HUES6 (cell line): ENCODE measurements around the gene PSMB5.

ENCODE experiments used
- H3K27ac ChIP-seq: 2 replicates; pipeline ENCODE4 v1.7.0; 2013; ENCODE audit warnings: low read depth, mild to moderate bottlenecking, low read length, inconsistent platforms
- H3K27me3 ChIP-seq: 2 replicates; pipeline ENCODE4 v1.6.1; 2013; ENCODE audit warnings: low read length; ENCODE audit not compliant: control insufficient read depth, insufficient read depth
- H3K36me3 ChIP-seq: 2 replicates; pipeline ENCODE4 v1.6.1; 2013; ENCODE audit warnings: low read length; ENCODE audit not compliant: control insufficient read depth, insufficient read depth
- H3K4me1 ChIP-seq: 2 replicates; pipeline ENCODE4 v1.6.1; 2013; ENCODE audit warnings: low read length; ENCODE audit not compliant: control insufficient read depth, insufficient read depth
- H3K4me3 ChIP-seq: 2 replicates; pipeline ENCODE4 v1.5.1; 2013; ENCODE audit warnings: low read depth, low read length
- H3K9ac ChIP-seq: one replicate; pipeline ENCODE4 v1.6.1; 2013; ENCODE audit warnings: mild to moderate bottlenecking, low read length
- H3K9me3 ChIP-seq: 2 replicates; pipeline ENCODE4 v1.6.1; 2013; ENCODE audit warnings: low read depth, low read length; ENCODE audit not compliant: control insufficient read depth, insufficient read depth

PSMB5 gene

DNA sequence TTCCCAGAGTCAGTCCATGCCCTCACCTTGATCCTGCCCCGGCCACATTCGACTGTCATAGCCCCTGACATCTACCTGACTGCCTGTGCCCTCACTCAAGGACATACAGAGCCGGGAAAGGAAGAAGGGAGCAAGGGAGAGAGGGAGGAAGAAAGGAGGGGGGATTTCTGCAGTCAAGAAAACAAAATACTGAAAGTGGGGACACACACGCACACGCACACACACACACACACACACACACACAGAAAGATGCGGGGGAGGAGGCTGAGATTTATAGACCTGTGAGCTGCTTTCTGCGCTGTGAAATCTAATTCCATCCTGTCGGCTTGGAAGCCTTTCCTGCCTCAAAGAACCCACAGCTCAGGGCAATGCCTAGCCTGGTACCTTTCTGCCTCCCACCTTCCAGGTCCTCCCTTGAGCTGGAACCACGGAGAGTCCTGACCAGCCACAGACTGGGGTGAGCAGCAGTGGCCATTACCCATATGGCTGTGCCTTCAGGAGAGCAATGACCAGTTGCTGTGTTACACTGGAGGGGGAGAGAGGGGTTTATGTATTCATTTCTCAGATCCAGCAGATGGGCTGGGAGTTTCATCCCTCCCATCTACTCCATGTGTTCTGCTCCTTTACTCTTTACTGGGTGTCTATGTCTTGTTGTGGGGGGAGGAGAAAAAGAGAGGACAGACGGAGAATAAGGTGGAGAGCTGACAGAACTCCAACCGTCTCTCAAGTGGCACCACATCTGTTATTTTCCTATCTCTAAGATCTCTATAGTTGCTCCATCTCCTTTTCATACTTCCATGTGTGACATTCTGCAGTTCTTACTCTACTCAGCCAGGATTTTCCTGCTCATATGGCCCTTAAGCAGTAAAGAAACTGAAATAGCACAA lies 37.7 kb downstream of the PSMB5 start:
- no peaks in the 10 kb centered on the region for H3K9me3 ChIP-seq
- H3K4me3 ChIP-seq: no peak overlapping the region
- no peaks in the 10 kb centered on the region for H3K27me3 ChIP-seq
- H3K27ac ChIP-seq: no peak overlapping the region
- H3K36me3 ChIP-seq: no peaks in the 10 kb centered on the region
- H3K9ac ChIP-seq: no peak overlapping the region
- H3K4me1 ChIP-seq: peaks cover 5% of the 10 kb centered on the region; the same call in 1 of the 2 replicates

DNA sequence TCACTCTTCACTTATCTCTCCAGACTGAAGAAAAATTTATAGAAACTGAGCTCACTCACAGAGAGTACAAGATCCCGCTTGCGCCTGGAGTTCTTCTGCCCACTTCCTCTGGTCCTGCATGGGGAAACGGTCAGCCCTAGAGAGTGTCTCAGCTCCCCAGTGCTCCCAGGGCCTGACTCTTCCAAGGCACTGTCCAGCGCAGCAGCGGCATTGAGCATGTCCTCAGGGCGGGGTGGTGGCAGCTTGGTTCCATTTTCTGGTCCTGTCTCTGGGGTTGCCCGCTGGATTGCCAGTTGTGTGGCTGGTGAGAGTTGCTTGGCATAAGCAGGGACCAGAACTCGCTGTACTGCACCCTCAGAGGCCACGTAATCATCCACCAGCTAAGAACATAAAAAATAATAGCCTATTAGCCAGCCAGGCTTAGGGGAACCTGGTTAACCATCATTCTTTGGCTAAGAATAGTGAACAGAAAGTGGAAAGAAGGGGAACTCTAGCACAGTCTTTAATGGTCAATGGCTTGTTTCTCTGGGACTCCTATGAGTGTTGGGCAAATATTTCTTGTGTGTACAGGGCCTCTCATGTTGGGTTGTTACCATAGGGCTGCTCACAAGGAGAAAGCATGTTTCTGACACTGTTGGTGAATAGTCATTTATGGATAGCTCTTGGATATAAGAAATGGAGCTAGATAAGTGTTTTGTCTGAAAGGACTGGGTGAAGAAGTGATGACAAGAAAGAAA lies 38.6 kb downstream of the PSMB5 start:
- peaks cover 5% of the 10 kb centered on the region; the same call in 1 of the 2 replicates for H3K4me1 ChIP-seq
- no peak overlapping the region for H3K9ac ChIP-seq
- no peak overlapping the region for H3K4me3 ChIP-seq
- H3K36me3 ChIP-seq: no peaks in the 10 kb centered on the region
- H3K27ac ChIP-seq: no peak overlapping the region
- H3K9me3 ChIP-seq: no peaks in the 10 kb centered on the region
- no peaks in the 10 kb centered on the region for H3K27me3 ChIP-seq

DNA sequence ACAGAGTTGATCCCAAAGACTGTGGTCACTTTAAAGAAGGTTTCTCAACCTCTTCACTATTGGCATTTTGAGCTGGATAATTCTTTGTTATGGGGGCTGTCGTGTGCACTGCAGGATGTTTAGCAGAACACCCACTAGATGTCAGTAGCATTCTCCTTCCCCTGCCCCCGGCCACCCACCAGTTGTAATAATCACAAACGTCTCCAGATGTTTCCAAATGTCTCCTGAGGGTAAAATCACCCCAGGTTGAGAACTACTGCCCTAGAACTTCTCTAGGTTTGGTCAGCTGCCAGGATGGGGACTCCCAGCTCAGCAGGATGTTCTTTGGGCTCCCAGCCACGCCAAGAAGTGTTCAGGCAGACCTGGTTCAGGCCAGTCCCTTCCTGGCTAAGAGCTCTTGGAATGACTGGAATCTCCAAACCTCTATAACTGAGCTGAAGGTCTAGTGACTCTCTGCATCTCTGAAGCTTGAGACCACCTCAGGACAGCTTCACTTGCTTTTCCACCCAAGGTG lies 39.9 kb downstream of the PSMB5 start:
- no peak overlapping the region for H3K4me3 ChIP-seq
- no peaks in the 10 kb centered on the region for H3K36me3 ChIP-seq
- H3K4me1 ChIP-seq: peaks cover 5% of the 10 kb centered on the region; the same call in 1 of the 2 replicates
- no peaks in the 10 kb centered on the region for H3K27me3 ChIP-seq
- no peak overlapping the region for H3K9ac ChIP-seq
- no peak overlapping the region for H3K27ac ChIP-seq
- no peaks in the 10 kb centered on the region for H3K9me3 ChIP-seq

DNA sequence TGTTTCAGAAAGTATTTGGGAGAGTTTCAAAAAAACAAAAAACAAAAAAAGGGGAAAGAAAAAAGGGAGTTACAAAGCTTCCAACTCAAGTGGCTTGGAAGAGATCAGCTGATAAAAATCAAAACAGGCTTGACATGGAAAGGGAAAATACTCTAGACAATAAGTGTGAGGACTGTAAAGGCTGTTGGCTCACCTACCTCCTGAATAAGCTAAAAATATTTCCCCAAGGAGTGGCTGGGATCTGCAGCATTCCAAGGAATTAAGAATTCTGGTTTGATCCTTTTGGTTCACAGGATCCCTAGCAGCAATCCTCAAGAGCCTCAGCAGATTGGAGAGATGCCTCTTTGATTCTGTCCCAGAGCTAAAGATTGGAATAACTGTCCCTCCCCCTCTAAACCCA lies 41.2 kb downstream of the PSMB5 start:
- peaks cover 5% of the 10 kb centered on the region; the same call in 1 of the 2 replicates for H3K4me1 ChIP-seq

DNA sequence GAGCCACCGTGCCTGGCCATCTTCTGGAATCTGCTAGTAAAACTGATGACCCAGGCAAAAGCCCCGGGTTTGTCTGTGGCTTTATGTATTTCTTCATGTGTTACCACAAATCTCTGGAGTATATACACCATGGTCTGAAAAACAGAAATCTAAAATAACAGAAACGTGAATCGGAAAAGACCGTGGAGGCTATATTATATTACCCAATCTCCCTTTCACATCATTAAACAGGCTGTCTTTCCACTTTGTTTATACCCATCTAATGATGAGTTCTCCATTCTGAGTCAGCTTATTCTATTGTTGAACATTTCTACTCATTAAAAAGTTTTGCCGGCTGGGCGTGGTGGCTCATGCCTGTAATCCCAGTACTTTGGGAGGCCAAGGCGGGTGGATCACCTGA lies 42.8 kb downstream of the PSMB5 start:
- Histone ChIP-seq H3K4me1 (peaks cover 5% of the 10 kb centered on the region; the same call in 1 of the 2 replicates), H3K36me3 (no peaks in the 10 kb centered on the region), H3K4me3 (no peak overlapping the region), H3K9ac (no peak overlapping the region), H3K27me3 (no peaks in the 10 kb centered on the region), H3K9me3 (no peaks in the 10 kb centered on the region), H3K27ac (no peak overlapping the region)

More for the DNA sequence above, 41.2 kb downstream of the PSMB5 start:
- no peaks in the 10 kb centered on the region for H3K27me3 ChIP-seq
- H3K4me3 ChIP-seq: no peak overlapping the region
- H3K27ac ChIP-seq: no peak overlapping the region
- no peaks in the 10 kb centered on the region for H3K9me3 ChIP-seq
- H3K9ac ChIP-seq: no peak overlapping the region
- no peaks in the 10 kb centered on the region for H3K36me3 ChIP-seq

DNA sequence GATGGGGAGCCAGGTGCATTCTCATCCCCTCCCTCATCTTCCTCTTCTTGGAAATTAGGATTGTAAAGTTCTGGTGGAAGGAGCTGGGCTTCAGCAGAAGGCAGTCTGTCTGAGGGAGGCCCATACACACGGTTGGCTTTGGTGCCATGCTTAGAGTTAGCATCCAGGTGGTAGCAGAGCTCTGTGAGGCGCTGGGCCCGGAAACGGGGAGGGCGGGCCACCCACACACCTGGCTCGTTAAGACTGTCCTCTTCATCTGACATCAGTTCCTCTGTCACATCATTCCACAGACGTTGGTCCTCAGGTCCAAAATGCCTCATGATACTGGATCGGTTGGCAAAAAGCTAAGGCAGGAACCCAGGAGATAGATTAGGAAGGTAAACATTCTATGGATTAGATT lies 47.4 kb downstream of the PSMB5 start:
- H3K27ac ChIP-seq: no peak overlapping the region
- H3K4me3 ChIP-seq: no peak overlapping the region
- H3K9ac ChIP-seq: no peak overlapping the region
- H3K36me3 ChIP-seq: no peaks in the 10 kb centered on the region
- peaks cover 3% of the 10 kb centered on the region; the same call in 1 of the 2 replicates for H3K4me1 ChIP-seq
- no peaks in the 10 kb centered on the region for H3K9me3 ChIP-seq
- H3K27me3 ChIP-seq: no peaks in the 10 kb centered on the region

DNA sequence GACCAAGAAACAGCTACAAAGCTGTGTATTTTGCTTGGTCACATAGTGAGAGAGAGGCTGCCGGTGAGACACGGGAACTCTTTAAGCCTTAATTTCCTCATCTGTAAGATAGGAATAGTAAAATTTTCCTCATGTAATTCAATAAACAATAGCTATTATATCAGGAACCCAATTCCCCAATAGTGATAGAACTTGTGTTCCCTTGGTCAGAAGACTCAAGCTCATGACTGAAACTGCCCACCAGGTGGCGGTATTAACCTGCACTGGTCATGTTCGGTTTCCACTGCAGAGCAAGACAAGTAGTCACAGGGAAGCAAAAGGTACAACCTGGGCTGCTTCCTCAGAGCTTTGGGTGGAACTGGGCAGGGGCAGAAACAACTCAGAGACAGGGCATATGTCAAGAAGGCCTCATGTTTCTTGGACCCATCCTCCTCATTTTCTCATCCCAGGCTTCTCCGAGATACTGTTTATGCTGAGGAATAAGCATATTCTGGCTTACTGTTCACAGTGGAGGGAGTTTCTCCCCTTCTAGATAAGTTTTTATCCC lies 48.1 kb downstream of the PSMB5 start:
- H3K27ac ChIP-seq: no peak overlapping the region
- no peaks in the 10 kb centered on the region for H3K9me3 ChIP-seq
- no peaks in the 10 kb centered on the region for H3K36me3 ChIP-seq

DNA sequence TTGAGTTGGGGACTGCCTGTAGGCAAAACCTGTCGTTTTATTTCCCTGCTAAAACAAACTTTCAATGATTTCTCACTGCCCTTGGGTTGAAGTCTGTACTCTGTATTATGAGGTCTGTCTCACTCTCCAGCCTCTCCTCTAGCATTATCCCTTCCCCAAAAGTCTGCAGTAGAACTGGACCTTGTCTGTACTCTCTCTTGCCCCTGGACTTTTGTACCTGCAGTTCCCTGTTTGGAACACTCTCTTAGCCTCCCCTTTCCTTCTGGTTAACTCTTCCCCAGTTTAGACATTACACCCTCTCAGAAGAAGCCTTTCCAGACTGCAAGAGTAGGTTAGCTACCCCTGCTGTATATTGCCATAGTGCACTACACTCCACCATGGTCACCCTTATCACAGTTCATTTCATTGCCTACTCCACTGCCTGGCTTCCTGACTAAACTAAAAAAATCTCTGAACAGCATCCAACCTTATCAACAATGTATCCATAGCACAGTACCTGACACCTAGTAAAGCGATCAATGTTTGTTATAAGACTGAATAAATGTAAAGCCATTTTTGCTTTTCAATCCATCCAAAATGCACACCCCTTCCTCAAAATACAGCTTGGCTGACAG lies 48.7 kb downstream of the PSMB5 start:
- Histone ChIP-seq H3K9ac (no peak overlapping the region), H3K9me3 (no peaks in the 10 kb centered on the region), H3K36me3 (no peaks in the 10 kb centered on the region), H3K4me1 (peaks cover 3% of the 10 kb centered on the region; the same call in 1 of the 2 replicates), H3K27me3 (peaks cover 10% of the 10 kb centered on the region; the same call in 1 of the 2 replicates), H3K27ac (no peak overlapping the region), H3K4me3 (no peak overlapping the region)

More for the DNA sequence above, 48.1 kb downstream of the PSMB5 start:
- H3K9ac ChIP-seq: no peak overlapping the region
- H3K4me1 ChIP-seq: peaks cover 3% of the 10 kb centered on the region; the same call in 1 of the 2 replicates
- peaks cover 4% of the 10 kb centered on the region; the same call in 1 of the 2 replicates for H3K27me3 ChIP-seq
- H3K4me3 ChIP-seq: no peak overlapping the region

DNA sequence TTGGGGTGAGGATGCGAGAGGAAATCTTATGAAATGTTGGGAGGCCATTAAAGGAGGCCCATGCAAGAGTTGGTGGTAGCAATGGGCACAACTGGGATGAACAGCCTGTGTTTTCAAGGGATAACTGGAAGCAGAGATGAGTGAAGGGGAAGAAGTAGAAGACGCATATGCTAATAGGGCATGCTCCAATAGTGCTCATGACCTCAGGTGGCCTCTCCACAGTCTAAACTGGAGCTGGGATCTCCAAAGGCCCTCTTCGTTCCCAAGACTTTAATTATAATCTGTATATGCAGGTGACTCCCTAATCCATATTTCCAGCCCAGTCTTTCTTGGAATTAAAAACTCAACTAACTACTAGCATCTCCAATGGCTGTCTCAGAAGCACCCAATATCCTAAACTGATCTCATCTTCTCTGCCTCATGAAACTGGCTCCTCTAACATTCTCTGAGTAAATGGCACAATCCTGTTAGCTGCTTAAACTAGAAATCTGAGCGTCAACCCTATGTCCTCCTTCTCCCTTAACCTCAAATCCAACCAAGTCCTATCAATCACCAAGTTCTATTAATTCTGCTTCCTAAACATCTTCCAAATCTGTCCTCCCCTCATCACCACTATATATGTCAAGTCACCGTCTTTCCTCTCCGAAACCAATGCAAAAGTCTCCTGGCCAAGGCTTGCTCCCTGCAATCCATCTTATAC lies 49.6 kb downstream of the PSMB5 start:
- Histone ChIP-seq H3K36me3 (no peaks in the 10 kb centered on the region), H3K27ac (no peak overlapping the region), H3K9me3 (no peaks in the 10 kb centered on the region), H3K9ac (no peak overlapping the region), H3K4me1 (peaks cover 6% of the 10 kb centered on the region), H3K4me3 (no peak overlapping the region), H3K27me3 (peaks cover 13% of the 10 kb centered on the region; the same call in 1 of the 2 replicates)
